GM10248 (cell line): ENCODE measurements around the gene HPSE2.

Experiments used
- CTCF ChIA-PET: fragments of 300-600 bp; sonication (Branson Sonifier 250); formaldehyde crosslinking; extraction: SDS; loops from one replicate; lab custom pipeline; 2021; ENCODE audit warnings: antibody characterized with exemption; lab: Yijun Ruan, JAX
- POLR2A ChIA-PET: fragments of 350-650 bp; sonication (Branson Sonifier 250); formaldehyde crosslinking; extraction: SDS; loops from one replicate; lab custom pipeline; 2020; ENCODE audit warnings: antibody characterized with exemption; lab: Yijun Ruan, JAX
- DNase-seq: peaks from one replicate; pipeline ENCODE4 v3.0.0; 2012; ENCODE audit errors: extremely low spot score
- TF ChIP-seq, protein P1 (sequence below): IDR thresholded peaks from 2 replicates; pipeline ENCODE4 v1.5.1; 2012; ENCODE audit warnings: mild to moderate bottlenecking, low read depth; ENCODE audit errors: extremely low read depth, missing control alignments, control extremely low read depth

HPSE2 gene

DNA sequence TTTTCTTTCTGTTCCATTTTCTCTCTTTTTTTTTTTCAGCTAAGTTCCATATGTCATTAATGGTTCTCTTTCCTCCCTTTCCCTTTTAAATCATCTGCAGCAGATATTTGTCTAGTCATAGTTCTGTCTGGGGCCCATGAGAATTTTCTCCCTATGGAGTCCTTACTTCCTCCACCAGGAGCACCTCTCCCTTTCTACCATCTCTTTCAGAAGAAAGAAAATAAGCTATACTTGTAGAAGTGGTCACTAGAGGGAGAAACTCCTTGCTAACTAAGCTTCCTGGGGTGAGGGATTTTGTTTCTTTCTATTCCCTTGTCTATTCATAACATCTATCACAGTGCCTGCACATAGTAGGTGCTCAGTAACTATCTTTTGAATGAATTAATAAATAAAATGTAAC, 558.8 kb downstream of the HPSE2 start:
- TF ChIP-seq, protein P1, sequence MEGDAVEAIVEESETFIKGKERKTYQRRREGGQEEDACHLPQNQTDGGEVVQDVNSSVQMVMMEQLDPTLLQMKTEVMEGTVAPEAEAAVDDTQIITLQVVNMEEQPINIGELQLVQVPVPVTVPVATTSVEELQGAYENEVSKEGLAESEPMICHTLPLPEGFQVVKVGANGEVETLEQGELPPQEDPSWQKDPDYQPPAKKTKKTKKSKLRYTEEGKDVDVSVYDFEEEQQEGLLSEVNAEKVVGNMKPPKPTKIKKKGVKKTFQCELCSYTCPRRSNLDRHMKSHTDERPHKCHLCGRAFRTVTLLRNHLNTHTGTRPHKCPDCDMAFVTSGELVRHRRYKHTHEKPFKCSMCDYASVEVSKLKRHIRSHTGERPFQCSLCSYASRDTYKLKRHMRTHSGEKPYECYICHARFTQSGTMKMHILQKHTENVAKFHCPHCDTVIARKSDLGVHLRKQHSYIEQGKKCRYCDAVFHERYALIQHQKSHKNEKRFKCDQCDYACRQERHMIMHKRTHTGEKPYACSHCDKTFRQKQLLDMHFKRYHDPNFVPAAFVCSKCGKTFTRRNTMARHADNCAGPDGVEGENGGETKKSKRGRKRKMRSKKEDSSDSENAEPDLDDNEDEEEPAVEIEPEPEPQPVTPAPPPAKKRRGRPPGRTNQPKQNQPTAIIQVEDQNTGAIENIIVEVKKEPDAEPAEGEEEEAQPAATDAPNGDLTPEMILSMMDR = no peak
- CTCF ChIA-PET = no interaction called here
- DNase-seq = no peak
- POLR2A ChIA-PET = no interaction called here

DNA sequence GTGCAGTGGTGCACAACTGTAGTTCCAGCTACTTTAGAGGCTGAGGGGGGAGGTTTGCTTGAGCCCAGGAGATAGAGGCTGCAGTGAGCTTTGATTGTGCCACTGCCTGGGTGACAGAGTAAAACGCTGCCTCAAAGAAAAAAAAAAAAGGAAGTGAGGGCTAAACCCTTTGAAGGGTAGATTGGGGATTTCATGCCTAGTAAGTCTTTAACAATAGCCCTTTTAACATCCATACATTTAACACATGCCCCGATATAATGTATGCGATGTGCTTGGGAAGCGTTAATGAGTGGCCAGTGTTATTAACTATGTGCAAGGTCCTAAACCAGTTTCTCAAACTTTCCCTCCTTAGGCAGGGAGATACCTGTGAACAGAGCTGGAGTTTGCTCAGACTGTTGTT, 559.8 kb downstream of the HPSE2 start:
- CTCF ChIA-PET = interaction anchor here (1.0 to 1.9 kb wide), 2 partner anchors 186 to 209 kb away, joined by 3 to 4 read pairs; no protein-coding TSS in a partner anchor
- DNase-seq = no peak
- TF ChIP-seq, protein P1 = no peak
- POLR2A ChIA-PET = no interaction called here

DNA sequence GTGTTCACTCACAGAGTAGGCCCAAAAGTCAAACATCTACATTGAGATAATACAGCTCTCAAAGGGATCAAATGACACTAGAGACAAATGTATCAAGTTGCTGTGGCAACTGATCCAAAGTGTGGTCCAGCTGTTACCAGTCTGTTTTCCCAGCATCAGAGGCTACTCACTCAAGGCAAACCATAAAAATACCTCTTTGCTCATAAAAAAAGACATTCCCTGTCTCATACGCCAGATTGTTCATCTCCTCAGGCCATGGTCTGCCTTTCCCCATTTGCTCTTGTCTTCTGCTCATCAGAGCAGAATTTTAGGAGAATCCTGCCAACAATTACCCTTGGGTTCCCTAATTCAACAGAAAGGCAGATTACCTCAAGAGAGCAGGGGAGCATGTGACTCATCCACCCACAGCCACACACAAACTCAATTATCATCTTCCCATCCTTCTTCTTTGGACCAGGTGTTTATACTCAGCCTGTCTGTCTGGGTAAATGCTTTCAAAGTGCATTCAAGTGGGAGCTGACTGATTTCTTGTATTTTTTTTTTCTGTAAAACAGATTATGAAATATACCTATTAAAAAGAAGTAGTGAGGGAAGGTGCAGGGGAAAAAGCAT, 562.4 kb downstream of the HPSE2 start:
- TF ChIP-seq, protein P1 = no peak
- DNase-seq = no peak
- ChIA-PET POLR2A (no interaction called here), CTCF (interaction anchor here (1.3 kb wide), 1 partner anchor 10 kb away, joined by 3 read pairs; no protein-coding TSS in a partner anchor)

DNA sequence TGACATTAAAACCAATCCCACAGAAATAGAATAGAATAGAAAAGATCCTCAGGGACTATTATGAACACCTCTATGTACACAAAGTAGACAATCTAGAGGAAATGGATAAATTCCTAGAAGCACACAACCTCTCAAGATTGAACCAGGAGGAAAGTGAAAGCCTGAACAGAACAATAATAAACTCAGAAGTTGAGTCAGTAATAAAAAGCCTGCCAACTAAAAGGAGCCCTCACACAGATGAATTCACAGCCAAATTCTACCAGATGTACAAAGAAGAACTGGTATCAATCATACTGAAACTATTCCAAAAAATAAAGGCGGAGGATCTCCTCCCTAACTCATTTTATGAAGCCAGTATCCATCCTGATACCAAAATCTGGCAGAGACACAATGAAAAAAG, 568.6 kb downstream of the HPSE2 start:
- ChIA-PET CTCF (no interaction called here), POLR2A (no interaction called here)
- no peak for DNase-seq
- TF ChIP-seq, protein P1 = no peak

DNA sequence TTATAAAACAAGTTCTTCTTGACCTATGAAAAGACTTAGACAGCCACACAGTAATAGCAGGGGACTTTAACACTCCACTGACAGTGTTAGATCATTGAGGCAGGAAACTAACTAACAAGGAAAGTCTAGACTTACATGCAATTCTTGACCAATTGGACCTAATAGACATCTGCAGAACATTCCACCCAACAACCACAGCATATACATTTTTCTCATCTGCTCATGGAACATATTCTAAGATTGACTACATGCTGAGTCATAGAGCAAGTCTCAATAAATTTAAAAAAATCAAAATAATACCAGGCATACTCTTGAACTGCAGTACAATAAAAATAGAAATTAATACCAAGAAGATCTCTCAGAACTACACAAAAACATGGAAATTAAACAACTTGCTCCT, 569.4 kb downstream of the HPSE2 start:
- POLR2A ChIA-PET = no interaction called here
- TF ChIP-seq, protein P1 = no peak
- CTCF ChIA-PET = interaction anchor here (0.9 to 1.8 kb wide), 5 partner anchors 9 to 199 kb away, joined by 3 to 6 read pairs (median 4); no protein-coding TSS in a partner anchor
- DNase-seq = no peak

DNA sequence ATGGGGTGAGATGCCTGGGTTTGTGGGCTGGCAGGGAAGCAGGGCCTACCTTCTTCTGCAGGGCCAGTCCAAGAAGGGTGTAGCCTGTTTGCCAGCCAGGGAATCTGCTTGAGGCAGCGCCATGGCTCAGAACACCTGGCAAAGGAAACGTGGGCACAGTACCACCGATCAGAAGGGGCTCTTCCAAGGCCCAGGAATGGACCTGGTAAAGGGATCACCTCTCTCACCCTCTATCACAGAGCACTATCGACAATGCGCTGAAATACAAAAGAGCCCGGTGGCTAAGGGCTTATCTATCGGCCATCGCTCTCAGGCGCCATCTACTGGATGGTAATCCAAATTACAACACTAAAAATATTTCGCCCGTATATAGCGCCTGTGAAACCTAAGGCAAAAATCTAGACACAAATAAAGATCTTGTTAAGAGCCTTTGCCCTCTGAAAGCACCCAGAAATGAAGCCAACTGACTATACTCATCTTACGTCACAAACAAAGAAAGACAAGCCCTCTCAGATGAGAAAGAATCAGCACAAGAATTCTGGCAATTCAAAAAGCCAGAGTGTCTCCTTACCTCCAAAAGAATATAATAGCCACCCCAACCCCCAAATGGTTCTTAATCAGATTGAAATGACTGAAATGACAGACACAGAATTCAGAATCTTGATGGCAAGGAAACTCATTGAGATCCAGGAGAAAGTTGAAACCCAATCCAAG, 571.2 kb downstream of the HPSE2 start:
- ChIA-PET POLR2A (no interaction called here), CTCF (interaction anchor here (1.1 to 1.8 kb wide), 4 partner anchors 14 to 197 kb away, joined by 3 to 10 read pairs (median 4); no protein-coding TSS in a partner anchor)
- TF ChIP-seq, protein P1 = peak; percentile 46
- DNase-seq = peak; percentile 46
